Raji (cell line): ENCODE measurements around the gene DNAJC7.

ENCODE experiments used
- POLR2A ChIP-seq: IDR thresholded peaks from 2 replicates; pipeline ENCODE4 v1.6.1; 2011; ENCODE audit warnings: low read depth, low read length, control low read depth; ENCODE audit not compliant: insufficient read depth

The DNAJC7 gene, protein sequence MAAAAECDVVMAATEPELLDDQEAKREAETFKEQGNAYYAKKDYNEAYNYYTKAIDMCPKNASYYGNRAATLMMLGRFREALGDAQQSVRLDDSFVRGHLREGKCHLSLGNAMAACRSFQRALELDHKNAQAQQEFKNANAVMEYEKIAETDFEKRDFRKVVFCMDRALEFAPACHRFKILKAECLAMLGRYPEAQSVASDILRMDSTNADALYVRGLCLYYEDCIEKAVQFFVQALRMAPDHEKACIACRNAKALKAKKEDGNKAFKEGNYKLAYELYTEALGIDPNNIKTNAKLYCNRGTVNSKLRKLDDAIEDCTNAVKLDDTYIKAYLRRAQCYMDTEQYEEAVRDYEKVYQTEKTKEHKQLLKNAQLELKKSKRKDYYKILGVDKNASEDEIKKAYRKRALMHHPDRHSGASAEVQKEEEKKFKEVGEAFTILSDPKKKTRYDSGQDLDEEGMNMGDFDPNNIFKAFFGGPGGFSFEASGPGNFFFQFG

DNA sequence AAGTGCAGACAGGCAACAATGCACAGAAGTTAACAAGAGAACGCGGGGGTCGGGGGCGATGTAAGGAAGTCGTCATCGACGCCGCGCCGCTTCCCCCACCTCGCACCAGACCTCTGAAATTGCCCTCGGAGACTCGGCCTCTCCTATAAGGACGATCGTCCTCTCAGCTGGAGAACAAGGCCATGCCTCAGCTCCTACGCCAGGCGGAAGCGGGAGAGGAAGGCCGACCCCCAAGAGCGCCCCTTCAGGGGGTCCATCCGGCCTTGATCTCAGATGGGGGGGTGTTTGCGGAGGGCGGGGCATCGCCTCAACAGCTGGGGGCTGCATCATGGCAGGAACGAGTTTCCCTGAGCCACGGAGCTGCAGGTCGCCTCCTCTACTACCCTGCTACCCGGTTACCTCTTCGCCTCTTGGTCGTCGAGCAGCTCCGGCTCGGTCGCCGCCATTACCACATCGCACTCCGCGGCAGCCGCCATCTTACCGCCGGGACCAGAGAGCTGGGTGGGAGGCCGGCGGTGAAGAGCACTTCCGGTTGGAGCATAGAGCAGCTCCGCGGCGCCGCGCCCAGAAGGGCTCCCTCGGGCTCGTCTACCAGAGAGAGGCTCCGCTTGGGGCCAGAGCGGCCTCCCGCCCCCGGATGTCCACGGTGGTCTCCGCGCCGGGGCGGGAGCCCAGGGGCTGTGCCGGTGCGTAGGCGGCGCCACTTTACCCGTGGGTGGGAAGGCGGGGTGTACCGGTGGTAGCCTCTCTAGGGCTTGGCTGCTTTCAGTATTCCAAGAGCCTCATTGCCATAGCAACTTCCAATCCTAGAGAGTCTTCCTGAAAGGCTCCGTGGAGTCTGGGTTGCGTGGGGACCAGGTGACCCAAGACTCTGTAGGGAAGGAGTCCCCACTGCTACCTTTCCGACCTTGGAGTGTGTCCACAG is at the start of gene DNAJC7:
Gene DNAJC7, minus strand, starts transcription at position 499 of the 925 bp plus-strand sequence. Its CDS starts 23 bp downstream, at position 476.
- TF ChIP-seq POLR2A = peak; percentile 85

DNA sequence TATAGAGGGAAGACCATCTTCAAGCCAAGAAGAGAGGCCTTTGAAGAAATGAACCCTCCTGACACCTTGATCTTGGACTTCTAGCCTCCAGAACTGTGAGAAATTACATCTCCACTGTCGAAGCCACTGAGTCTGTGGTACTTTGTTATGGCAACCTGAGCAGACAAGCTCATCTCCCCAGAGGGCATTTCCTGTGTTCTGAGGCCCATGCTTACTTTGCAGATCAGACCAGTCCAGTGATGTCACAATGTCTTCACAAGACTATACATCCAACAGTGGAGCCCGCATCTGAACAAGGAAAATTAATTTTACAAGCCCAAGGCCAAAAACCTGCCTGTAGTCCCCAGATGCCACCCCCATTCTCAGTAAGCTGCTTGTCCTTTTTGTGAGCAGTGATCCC is 48.0 kb upstream of the DNAJC7 start:
- TF ChIP-seq POLR2A = no peak

- no peak for TF ChIP-seq POLR2A
These were observed 45.4 kb upstream of the DNAJC7 start for GRCh38 chr17:42062681-42063080.

GRCh38 chr17:42061646-42062487 is 44.6 kb upstream of the DNAJC7 start:
- TF ChIP-seq POLR2A = no peak

- no peak for TF ChIP-seq POLR2A
These were observed 43.0 kb upstream of the DNAJC7 start for GRCh38 chr17:42060231-42060630.

GRCh38 chr17:42059815-42060214 is 42.6 kb upstream of the DNAJC7 start:
- no peak for TF ChIP-seq POLR2A

DNA sequence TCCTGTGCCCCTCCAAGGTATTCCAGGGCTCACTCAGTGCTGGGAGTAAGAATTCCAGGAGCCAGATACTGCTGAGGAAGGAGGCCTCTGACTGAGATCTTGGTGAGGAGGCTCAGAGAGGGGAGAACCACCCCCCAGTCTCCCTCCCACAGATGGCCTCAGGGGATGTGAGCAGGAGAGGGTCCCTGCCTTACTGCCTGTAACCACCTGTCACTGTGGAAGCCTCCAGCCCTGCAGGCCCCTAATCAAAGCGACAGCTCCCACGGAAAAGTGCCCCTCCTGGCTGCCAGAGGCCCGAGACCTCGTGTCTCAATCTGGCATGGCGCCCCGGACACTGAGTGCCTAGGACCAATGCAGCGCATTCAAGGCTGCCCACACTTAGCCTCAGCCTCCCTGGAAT is 40.8 kb upstream of the DNAJC7 start:
- no peak for TF ChIP-seq POLR2A

GRCh38 chr17:42056635-42057034 is 39.4 kb upstream of the DNAJC7 start:
- TF ChIP-seq POLR2A = no peak

DNA sequence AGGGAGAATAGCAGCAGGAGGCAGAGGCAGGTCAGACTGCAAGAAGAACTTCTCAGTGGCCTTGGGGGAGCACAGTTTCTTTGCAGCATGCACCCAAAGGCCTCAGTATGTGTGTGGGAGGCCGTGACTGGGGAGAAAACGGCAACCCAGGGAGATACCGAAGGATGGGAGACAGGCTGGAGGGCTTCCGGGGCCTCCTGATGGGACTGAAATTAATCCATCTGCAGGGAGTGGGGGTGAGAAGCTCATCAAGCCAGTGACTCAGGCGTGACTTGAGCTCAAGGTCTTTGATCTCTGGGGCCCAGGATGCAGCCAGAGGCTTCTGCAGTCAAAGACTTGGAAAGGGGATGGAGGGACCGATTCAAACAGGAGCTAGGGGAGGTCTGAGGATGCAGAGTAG is 38.3 kb upstream of the DNAJC7 start:
- TF ChIP-seq POLR2A = no peak

DNA sequence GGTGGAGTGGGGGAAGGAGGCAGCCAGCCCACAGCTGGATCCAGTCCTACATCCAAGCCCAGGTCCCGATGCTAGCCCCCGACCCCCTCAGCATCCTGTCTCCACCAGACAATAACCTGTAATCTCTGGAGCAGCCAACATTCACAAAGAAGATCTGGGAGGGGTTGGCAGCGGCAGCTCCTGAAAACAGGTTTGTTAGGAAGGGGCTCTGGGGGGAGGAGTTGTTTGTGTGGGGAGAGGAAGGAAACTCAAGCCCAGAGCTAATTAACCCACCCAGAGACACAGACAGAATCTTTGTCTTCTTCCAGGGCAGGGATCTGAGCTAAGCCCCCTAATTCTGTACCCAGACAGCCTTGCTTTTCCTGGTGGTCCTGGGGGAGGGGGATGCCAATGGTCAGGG is 37.8 kb upstream of the DNAJC7 start:
- TF ChIP-seq POLR2A = no peak

DNA sequence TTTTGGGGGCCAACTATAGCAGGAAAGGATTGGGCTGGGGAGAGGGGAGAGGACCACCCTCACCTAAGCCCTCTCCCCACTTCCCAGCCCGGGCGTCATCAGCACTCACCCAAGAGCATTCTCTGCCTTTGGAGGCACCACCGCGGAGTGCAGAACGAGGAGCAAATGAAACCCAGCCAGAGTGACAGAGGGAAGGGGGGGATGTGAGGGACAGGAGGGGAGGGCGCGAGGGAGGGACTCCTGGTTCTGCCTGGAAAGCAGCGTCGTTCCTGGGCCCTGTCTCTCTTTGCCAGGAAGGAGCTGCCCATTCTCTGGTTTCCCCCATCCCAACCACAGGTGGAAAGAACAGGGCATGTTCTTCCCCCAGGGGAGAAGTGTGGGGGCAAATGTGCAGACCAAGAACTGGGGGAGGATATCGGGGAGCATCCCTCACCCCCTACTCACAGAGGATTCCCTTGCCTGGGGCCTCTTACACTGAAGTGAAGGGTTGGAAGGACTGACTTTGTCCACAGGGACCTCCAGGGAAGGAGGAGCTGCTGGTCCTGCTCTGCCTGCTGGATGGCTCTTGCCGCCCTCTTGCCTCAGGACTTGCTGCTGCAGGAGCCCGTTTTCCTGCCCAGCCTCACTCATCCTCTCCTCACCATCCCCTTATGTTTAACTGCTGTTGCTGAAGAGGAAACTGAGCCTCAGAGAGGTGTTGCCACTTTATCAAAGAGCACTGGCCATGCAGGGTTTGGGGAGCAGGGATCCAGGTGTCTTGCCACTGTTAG is 36.7 kb upstream of the DNAJC7 start:
- no peak for TF ChIP-seq POLR2A

- TF ChIP-seq POLR2A = no peak
These were observed 35.2 kb upstream of the DNAJC7 start for GRCh38 chr17:42052346-42052877.

DNA sequence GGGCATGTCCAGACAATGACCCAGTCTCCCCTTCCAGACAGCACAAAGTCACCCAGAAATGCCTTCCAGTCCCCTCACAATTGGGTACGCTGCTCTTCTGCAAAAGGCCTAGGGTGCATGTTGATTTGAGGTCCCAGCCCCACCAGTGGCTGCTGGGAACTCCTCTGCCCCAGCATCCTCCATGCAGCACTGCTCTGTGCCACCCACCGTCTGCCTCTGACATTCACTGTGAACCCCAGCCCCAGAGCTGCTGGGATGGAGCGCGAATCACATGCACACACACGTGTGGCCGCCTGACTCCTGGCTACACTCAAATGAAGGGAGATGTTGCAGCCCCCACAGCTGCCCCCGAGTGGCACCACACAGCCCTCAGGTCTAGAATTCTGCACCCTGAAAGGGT is 34.4 kb upstream of the DNAJC7 start:
- no peak for TF ChIP-seq POLR2A

- no peak for TF ChIP-seq POLR2A
These were observed 33.8 kb upstream of the DNAJC7 start for GRCh38 chr17:42051013-42051400.
